ENCODE measurements around the gene PRDX1. TPM values are rescaled to one million over a fixed set of nuclear protein-coding genes. Genes with fewer than 3 reads are reported as not detected.

PRDX1 gene
- 100 to 1,000 TPM; 123 to 508 (median 363) TPM for polyA plus RNA-seq

DNA sequence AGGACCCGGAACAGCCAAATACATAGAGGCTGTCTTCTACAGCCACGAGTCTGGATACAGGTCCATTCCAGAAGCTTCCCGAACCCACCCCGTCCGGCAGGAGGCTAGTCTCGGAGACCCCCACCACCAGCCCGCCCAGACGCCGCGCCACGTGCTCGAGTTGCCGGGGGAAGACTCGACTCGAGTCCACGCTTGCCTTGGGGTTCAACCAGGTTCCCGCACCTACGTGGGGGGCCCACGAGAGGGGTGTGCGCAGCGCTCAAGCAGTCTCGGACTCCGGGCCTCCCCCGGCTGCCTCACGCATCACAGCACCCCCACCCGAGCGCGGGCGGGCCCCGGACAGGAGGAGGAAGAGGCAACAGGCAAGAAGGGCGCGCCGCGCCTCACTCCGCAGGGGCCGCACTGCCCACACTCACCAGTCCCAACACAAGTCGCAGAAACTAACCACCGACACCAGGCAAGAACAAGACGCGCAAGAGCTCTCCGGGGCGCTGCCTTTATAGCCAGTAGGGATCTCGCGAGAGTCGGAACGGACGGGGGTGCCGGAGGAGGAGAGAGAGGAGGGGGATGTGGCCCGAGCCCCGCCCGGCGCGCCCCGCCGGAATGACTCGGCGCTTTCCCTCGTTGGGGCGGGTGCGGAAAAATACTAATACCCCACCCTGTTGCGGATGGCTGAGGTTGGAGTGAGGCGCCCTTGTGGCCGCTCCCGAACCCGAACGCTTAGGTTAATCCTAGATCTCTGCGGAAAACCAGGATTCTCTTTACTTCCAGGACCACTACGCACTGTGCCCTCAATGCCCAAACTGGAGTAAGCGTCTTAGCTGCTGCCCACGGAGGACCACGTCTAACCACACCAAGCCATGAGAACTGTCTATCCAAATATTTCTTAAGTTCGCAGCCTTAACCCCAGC, at the start of gene PRDX1:
Gene PRDX1, minus strand, starts transcription at position 472 of the 911 bp plus-strand sequence. CDS start 2,841 bp downstream, outside the sequence.
- WGBS, 3 donors = 0 to 1% (median 1%) methylated on average over 66 to 72 of the region's 72 CpGs
- H3K27ac ChIP-seq (ENCODE audit: low read depth, low read length) = peak within 1 kb of the TSS; percentile 35

DNA sequence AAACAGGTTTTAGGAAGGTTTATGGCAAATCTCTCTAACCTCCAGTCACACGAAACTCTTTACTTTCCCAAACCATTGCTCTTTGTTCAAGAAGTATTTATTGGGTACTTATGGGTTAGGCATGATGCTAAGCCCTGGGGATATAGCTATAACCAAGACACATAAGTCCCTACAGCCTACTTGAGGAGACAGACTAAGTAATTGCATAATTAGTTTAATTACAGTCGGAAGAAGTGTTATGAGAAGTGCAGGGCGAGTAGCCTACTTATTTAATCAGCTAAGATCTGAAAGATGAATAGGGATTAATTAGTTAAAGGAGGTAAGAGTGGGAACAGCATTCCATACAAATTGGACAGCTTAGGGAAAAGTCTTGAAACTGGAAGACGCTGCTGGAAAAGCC, 48.9 kb upstream of the PRDX1 start:
- 77 to 91% (median 88%) methylated on average over 4 of the region's 4 CpGs for WGBS, 3 donors

DNA sequence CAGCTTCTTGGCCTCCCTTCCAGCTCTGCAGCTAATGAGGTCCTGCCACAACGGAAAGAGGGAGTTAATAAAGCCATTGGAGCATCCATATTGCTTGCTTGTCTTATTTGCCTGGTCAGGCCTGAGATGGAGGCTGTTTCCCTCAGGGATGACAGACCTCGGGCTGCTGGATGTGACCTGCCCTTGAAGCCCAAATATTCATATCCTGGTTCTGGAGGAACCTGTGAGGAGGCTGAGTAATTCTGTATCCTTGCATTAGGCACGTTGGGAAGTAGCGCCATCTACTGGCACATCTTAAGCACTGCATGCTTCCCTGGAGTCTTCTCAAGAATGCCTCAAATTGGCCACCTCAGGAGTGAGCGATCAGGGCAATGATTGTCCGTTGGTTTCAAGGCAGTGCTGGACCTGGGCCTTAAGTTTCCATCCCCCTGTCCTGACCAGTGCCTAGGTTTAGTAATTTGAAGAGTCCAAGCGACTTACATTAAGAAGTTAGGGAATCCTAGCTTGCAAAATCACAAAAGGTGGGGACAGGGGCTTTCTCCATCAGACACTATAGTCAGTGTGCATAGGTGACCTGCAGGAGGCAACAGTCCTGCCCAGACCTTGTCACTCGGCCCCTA, 48.4 kb upstream of the PRDX1 start:
- H3K27ac ChIP-seq (ENCODE audit: low read depth, low read length) = no peak overlapping the region
- WGBS, 3 donors = 16 to 20% (median 17%) methylated on average over 8 of the region's 8 CpGs

More for the DNA sequence above, 48.9 kb upstream of the PRDX1 start:
- no peak overlapping the region for H3K27ac ChIP-seq (ENCODE audit: low read depth, low read length)

DNA sequence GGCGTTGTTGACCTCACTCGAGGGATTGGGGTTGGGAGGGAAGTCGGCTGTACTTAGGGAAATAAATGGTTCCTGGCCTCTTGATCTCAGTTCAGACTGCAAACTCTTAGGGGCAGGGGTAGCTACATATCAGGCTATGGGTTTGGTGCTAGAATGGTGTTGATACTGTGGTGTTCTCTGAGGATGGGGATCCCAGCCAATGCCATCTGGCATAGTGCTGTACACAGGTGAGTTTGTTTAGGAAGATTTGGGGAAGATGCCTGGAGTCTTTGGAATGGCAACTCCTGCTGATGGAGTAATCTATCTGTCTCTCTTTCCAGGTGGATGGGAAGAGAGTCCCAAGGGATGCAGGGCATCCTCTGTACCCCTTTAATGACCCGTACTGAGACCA, 47.9 kb upstream of the PRDX1 start:
- H3K27ac ChIP-seq (ENCODE audit: low read depth, low read length) = no peak overlapping the region
- WGBS, 3 donors = 31 to 68% (median 49%) methylated on average over 4 of the region's 4 CpGs

DNA sequence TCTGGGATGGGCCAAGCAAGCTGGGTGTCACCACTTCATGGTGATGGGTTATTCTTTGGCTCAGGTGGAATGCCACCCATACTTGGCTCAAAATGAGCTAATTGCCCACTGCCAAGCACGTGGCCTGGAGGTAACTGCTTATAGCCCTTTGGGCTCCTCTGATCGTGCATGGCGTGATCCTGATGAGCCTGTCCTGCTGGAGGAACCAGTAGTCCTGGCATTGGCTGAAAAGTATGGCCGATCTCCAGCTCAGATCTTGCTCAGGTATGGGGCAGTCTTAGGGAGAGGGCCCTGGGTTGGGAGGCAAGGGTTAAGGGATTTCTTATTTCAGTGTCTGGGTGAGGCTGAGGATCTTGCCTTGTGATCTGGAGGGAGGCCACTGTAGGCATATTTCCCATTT, 46.7 kb upstream of the PRDX1 start:
- no peak overlapping the region for H3K27ac ChIP-seq (ENCODE audit: low read depth, low read length)
- WGBS, 3 donors = 85 to 88% (median 87%) methylated on average over 4 of the region's 4 CpGs

DNA sequence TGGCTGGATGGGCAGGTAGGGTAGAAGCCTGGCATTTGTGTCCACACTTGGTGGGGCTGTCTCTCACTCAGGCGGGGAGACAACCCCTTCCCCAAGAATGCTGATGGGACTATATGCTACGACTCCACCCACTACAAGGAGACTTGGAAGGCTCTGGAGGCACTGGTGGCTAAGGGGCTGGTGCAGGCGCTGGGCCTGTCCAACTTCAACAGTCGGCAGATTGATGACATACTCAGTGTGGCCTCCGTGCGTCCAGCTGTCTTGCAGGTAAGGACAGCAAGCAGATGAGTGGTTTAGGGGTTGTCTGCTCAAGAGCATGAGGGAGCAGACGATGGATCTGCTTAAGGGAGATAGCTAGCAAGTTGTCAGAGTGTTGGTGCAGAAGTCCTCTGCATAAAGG, 46.2 kb upstream of the PRDX1 start:
- H3K27ac ChIP-seq (ENCODE audit: low read depth, low read length) = no peak overlapping the region
- 86 to 89% (median 88%) methylated on average over 7 of the region's 7 CpGs for WGBS, 3 donors

DNA sequence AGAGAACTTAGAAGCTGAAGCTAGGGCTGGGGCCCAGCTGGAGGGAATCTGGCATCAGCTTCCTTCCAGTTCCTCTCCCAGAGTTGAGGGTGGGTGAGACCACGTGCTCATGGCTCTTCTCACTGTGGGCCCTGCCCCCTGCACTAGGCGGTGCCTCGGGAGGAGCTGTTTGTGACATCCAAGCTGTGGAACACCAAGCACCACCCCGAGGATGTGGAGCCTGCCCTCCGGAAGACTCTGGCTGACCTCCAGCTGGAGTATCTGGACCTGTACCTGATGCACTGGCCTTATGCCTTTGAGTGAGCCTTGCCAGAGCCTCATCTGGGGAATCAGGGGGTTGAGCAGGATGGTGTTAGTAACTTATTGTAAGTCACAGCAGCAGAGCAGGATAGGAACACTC, 45.0 kb upstream of the PRDX1 start:
- no peak overlapping the region for H3K27ac ChIP-seq (ENCODE audit: low read depth, low read length)
- WGBS, 3 donors = 11 to 70% (median 13%) methylated on average over 5 of the region's 5 CpGs

DNA sequence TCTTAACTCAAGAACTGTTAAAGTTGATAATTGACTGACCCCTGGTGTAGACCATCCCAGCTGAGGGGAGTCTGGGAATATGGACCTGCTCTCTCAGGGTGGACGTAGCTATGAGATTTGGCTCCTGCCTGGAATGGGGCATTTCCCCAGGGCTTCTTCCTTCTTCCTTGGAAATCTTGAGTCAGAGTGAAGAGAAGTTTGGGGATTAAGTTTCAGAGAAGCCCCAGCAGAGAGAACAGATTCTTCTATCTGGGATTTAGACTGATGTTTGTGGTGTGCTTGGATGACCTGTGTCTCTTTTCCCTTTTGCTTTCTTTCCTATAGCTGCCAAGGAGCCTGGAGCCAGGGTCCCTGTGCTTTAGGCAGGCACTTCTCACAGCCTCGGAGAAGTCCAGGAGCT, 42.2 kb upstream of the PRDX1 start:
- 77 to 89% (median 88%) methylated on average over 2 of the region's 2 CpGs for WGBS, 3 donors

DNA sequence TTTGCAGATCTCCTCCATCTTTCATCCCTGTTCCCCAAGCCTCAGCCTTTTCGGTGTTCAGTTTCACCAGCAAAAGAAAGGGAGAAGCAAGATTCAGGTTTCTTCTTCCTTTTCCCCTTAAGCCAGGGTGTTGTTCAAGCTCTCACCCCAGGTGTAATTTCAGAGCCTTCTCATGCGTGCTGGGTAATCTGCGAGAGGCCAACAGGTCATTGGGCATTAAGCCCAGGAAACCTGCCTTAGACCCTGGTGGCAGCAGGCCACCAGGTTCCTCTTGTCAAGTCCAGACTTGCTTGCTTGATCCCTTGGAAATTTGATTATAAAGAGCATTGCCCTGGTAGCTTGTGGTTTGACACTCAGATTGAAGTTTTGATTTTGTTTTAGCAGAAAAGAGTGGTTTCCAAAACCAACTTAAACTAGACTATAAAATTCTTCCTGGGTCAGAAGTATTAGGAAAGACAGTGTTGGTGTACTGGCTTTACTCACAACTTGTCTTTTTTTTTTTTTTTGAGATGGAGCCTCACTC, 35.8 kb upstream of the PRDX1 start:
- no peak overlapping the region for H3K27ac ChIP-seq (ENCODE audit: low read depth, low read length)
- WGBS, 3 donors = 29 to 83% (median 73%) methylated on average over 3 of the region's 3 CpGs

More for the DNA sequence above, 42.2 kb upstream of the PRDX1 start:
- no peak overlapping the region for H3K27ac ChIP-seq (ENCODE audit: low read depth, low read length)

DNA sequence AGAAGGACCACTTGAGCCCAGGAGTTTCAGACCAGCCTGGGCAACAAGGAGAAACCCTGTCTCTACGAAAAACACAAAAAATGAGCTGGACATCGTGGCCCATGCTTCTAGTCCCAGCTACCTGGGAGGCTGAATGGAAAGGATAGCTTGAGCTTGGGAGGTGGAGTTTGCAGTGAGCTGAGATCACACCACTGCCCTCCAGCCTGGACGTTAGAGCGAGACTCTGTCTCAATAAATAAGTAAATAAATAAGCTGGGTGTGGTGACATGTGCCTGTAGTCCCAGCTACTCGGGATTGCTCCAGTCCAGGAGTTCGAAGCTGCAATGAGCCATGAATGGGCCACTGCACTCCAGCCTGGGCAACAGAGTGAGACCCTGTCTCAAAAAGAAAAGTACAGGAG, 32.5 kb upstream of the PRDX1 start:
- WGBS, 3 donors = 76 to 88% (median 81%) methylated on average over 6 of the region's 6 CpGs
- H3K27ac ChIP-seq (ENCODE audit: low read depth, low read length) = no peak overlapping the region

DNA sequence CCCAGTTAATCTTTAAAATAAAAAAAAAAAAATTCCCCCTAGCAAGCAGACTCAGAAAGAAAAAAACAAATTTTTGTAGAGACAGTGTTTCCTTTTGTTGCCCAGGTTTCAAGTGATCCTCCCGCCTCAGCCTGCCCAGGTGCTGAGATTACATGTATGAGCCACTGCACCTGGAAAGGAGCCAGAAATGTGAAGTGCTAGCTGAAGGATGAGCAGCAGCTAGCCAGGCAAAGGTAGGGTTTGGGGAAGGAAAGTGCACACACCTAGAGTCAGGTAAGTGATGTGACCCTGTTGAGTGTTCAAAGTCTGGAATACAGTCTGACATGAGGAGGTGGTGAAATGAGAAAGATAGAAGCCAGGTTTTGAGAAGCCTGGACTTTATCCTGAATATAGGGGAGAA, 30.6 kb upstream of the PRDX1 start:
- no peak overlapping the region for H3K27ac ChIP-seq (ENCODE audit: low read depth, low read length)

DNA sequence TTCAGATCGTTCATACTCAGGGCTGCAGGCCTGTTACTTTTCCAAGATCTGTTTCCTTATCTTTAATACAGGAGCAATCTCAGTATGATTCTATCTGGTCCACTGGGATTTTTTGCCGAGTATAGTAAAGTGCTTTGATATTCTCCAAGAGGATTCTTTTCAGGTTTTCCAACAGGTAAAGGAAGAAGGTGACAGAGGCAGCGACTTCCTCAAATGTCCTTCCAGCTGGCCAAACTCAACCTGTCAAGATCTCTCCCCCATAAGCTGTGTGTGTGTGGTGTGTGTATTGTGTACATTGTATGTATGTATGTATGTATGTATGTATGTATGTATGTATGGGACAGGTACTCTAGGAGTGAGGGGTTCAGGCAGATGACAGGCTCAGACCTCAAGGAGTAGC, 30.0 kb upstream of the PRDX1 start:
- 10 to 12% (median 12%) methylated on average over 3 of the region's 3 CpGs for WGBS, 3 donors
- H3K27ac ChIP-seq (ENCODE audit: low read depth, low read length) = no peak overlapping the region

More for the DNA sequence above, 30.6 kb upstream of the PRDX1 start:
- 39 to 93% (median 85%) methylated on average over 1 of the region's 1 CpG for WGBS, 3 donors

DNA sequence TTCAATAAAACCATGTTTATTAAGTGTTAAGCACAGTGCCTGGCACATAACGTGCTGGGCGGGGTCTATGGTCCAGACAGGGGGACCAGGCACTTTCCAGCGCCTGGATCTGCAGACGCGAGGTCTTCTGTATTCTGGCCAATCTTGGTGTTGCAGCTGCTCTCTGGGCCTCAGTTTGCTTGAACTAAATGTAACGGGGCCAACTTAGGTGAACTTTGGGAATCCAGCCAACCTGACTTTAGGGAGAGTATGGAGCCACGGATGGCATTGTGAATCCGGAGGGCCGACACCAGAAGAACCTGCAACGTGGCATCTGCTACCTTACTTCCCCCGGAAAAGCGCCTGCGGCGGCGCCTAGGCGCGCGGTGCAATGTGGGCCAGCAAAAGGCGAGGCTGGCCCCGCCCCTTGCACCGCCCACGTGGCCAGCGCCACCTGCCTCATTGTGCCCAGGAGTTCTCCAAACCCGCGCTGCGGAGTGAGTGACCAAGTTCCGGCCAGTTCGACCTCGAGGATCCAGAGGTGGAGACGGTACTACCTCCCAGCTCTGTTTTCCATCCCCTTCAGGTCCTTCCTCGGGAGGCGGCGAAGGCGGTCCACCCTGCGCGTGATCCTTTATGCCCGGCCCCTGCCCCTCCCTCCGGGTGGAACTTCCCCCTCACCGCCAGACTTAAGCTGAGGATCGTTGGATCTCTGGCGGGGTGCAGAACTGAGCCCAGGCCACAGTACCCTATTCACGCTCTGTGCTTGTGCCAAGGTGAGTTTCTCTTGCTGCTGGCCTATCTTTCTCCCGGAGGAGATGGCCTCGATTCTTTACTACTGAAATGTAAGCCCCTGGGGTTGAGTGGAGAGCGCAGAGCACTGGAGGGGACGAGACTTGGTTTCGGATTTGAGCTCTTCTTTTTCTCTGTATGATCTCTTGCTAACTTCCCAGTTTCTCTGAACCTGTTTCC, 29.0 kb upstream of the PRDX1 start, which contains the start of gene AKR1A1:
Gene AKR1A1, plus strand, starts transcription at position 426 of the 951 bp plus-strand sequence. CDS start 10,969 bp downstream, outside the sequence.
- no peak within 1 kb of the TSS for H3K27ac ChIP-seq (ENCODE audit: low read depth, low read length)
- WGBS, 3 donors = 1 to 3% (median 2%) methylated on average over 47 of the region's 47 CpGs

DNA sequence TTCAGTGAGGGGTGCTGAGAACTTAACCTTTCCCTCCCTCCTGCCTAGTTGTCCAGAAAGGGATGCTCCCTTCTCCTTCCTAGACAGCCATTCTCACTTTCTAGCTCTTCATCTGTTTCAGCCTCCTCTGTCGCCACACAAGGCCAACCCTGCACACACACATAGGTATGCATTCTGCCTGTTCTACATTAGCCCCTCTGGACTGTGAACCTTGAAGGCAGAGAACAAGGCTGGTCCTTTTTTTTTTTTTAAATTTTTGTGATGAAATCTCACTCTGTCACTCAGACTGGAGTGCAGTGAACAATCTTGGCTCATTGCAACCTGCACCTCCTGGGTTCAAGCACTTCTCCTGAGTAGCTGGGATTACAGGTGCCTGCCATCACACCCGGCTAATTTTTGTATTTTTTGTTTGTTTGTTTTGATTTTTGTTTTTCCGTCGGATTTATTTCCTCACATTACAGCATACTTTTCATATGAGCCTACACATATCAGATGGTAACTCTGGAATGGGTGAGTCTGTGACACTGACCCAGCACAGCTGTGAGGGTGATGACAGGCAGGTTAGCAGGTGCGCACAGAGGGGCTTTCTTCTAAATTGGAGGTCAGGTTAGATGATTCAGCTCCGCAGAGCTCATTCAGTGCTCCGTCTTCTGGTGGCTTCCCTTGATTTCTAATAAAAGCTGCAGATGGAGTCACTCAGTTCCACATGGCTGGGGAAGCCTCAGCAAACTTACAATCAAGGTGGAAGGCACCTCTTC, 24.0 kb upstream of the PRDX1 start:
- H3K27ac ChIP-seq (ENCODE audit: low read depth, low read length) = no peak overlapping the region

DNA sequence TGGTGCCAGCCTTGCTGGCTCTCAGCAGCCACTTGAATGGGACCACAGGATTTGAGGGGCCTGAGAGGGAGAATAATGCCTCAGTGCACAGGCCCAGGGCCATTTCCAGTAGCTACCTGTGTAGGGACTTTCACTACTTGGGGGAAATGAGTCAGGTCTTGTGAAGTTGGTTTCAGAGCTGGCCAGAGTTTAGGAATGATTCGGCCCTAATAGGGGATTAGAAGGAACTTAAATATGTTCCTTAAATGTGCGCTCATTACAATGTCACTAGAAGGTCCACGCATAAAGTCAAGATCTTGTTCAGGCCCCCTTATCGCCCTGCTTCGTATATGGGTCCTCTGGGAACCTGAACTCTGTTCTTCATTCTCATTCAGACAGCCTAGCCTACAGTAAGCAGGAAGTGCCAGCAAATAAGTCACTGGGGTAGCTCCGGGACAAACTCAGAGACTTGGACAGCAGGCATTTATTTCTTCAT, 23.4 kb upstream of the PRDX1 start:
- H3K27ac ChIP-seq (ENCODE audit: low read depth, low read length) = no peak overlapping the region
- 30 to 66% (median 35%) methylated on average over 6 of the region's 6 CpGs for WGBS, 3 donors

More for the DNA sequence above, 24.0 kb upstream of the PRDX1 start:
- WGBS, 3 donors = 85 to 89% (median 88%) methylated on average over 7 of the region's 7 CpGs

DNA sequence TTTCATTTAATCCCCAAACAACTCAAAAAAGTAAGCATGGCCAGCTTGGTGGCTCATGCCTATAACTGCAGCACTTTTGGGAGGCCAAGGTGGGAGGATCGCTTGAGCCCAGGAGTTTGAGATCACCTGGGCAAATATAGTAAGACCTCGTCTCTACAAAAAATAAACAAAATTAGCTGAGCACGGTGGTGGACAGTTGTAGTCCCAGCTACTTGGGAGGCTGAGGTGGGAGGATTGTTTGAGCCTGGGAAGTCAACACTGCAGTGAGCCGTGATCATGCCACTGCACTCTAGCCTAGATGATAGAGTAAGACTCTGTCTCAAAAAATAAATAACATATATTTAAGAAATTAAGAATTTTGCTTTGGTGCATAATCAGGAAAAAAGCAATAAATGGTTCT, 22.8 kb upstream of the PRDX1 start:
- no peak overlapping the region for H3K27ac ChIP-seq (ENCODE audit: low read depth, low read length)

More for the DNA sequence above, 22.8 kb upstream of the PRDX1 start:
- 73 to 82% (median 78%) methylated on average over 4 of the region's 4 CpGs for WGBS, 3 donors

Data from adipose tissue (tissue), 3 donors.